Effector CD4-positive, alpha-beta T cell (primary cell): ENCODE results near the gene KRT33A.
A peak's percentile ranks its signal among the peaks of the same experiment; 100 is the strongest.
"Not testable (repeated sequence)": the region's sequence is repeated elsewhere in the genome, so short reads cannot be mapped to it uniquely, and the experiment has no call there.

Experiments
- DNase-seq: peaks from one replicate; pipeline ENCODE4 v3.0.0-alpha.2; 2020

The KRT33A gene

GRCh38 chr17:41360296-41360995 lies 9.8 kb upstream of the KRT33A start:
- DNase-seq: no peak

GRCh38 chr17:41354536-41354935 lies 3.9 kb upstream of the KRT33A start:
- no peak for DNase-seq

- no peak for DNase-seq
Observed at GRCh38 chr17:41352597-41353366, 2.2 kb upstream of the KRT33A start.

- DNase-seq: no peak
Observed at GRCh38 chr17:41351177-41351576, 549 bp upstream of the KRT33A start.

GRCh38 chr17:41347869-41348760 lies 2.5 kb downstream of the KRT33A start:
- DNase-seq: no peak

GRCh38 chr17:41346421-41346820 lies 4.2 kb downstream of the KRT33A start:
- DNase-seq: not testable (repeated sequence)

GRCh38 chr17:41345992-41346391 lies 4.6 kb downstream of the KRT33A start:
- DNase-seq: no peak

- no peak for DNase-seq
Observed at GRCh38 chr17:41343029-41343428, 7.6 kb downstream of the KRT33A start.

- peak; percentile 43 for DNase-seq
Observed at GRCh38 chr17:41340934-41341861, 9.4 kb downstream of the KRT33A start.

GRCh38 chr17:41340494-41340893 lies 10.1 kb downstream of the KRT33A start:
- DNase-seq: no peak

GRCh38 chr17:41339571-41340172 lies 11.0 kb downstream of the KRT33A start:
- no peak for DNase-seq

- DNase-seq: peak; percentile 54
Observed at GRCh38 chr17:41338961-41339485, 11.6 kb downstream of the KRT33A start.

GRCh38 chr17:41335747-41336146 lies 14.9 kb downstream of the KRT33A start:
- no peak for DNase-seq

- DNase-seq: no peak
Observed at GRCh38 chr17:41334385-41335305, 16.0 kb downstream of the KRT33A start.

- no peak for DNase-seq
Observed at GRCh38 chr17:41333836-41334235, 16.8 kb downstream of the KRT33A start.

- DNase-seq: no peak
Observed at GRCh38 chr17:41333098-41333497, 17.5 kb downstream of the KRT33A start.

- no peak for DNase-seq
Observed at GRCh38 chr17:41332239-41332638, 18.4 kb downstream of the KRT33A start.

- no peak for DNase-seq
Observed at GRCh38 chr17:41331606-41332005, 19.0 kb downstream of the KRT33A start.

GRCh38 chr17:41329279-41329948 lies 21.2 kb downstream of the KRT33A start:
- no peak for DNase-seq

- no peak for DNase-seq
Observed at GRCh38 chr17:41328207-41328606, 22.4 kb downstream of the KRT33A start.
